NB4 (cell line): ENCODE results near the gene TESPA1.

Source experiments
- CTCF ChIP-seq: IDR thresholded peaks from one replicate; pipeline ENCODE4 v1.5.1; 2012; ENCODE audit warnings: low read depth, low read length
- MAX ChIP-seq: IDR thresholded peaks from 2 replicates; pipeline ENCODE4 v1.6.1; 2011; ENCODE audit warnings: low read depth, low read length
- MYC ChIP-seq: IDR thresholded peaks from 2 replicates; pipeline ENCODE4 v1.6.1; 2011; ENCODE audit warnings: low read depth, low read length
- POLR2A ChIP-seq: IDR thresholded peaks from 2 replicates; pipeline ENCODE4 v1.6.1; 2011; ENCODE audit warnings: mild to moderate bottlenecking; ENCODE audit not compliant: insufficient read length; ENCODE audit errors: extremely low read depth

GRCh38 chr12:54980341-54980740, 4.2 kb downstream of the TESPA1 start:
- TF ChIP-seq CTCF, result no peak
- TF ChIP-seq POLR2A, result no peak
- no peak for TF ChIP-seq MYC
- TF ChIP-seq MAX, result no peak
